A673 (cell line): ENCODE results near the gene FTCDNL1. TPM values are rescaled to one million over a fixed set of nuclear protein-coding genes. Genes with fewer than 3 reads are reported as not detected.

ENCODE experiments used
- BruUV-seq: library from RNA; stranded (reverse); fragments of 400-500 nt; replicated peaks from 2 replicates; lab custom pipeline; 2021; lab: Mats Ljungman, UMichigan
- CTCF ChIA-PET: fragments of 300-600 bp; sonication (Branson Sonifier 250); formaldehyde crosslinking; loops from one replicate; lab custom pipeline; 2022; ENCODE audit warnings: antibody characterized with exemption; lab: Charles Lee
- POLR2A ChIA-PET: fragments of 300-600 bp; sonication (Branson Sonifier 250); formaldehyde crosslinking; loops from one replicate; lab custom pipeline; 2022; ENCODE audit warnings: antibody characterized with exemption; ENCODE audit not compliant: low non-redundant PET; lab: Charles Lee
- DNase-seq: peaks from one replicate; pipeline ENCODE4 v3.0.0-alpha.2; 2015; ENCODE audit warnings: low spot score
- H3K27ac ChIP-seq: fragments of 200-600 bp; sonication (generic); 2 replicates; pipeline ENCODE4 v1.5.1; 2016; ENCODE audit warnings: mixed run types, low read depth, mild to moderate bottlenecking, mixed read lengths, antibody characterized with exemption, low read length; ENCODE audit not compliant: poor library complexity, severe bottlenecking
- H3K27me3 ChIP-seq: fragments of 200-600 bp; sonication (generic); replicated peaks from 2 replicates; pipeline ENCODE4 v1.6.1; 2017; ENCODE audit warnings: mixed run types, low read depth, mild to moderate bottlenecking, mixed read lengths, antibody characterized with exemption, low read length; ENCODE audit not compliant: insufficient read depth, poor library complexity
- H3K36me3 ChIP-seq: fragments of 200-600 bp; sonication (generic); 2 replicates; pipeline ENCODE4 v1.6.1; 2016; ENCODE audit warnings: mixed run types, mild to moderate bottlenecking, mixed read lengths, antibody characterized with exemption, low read length; ENCODE audit not compliant: insufficient read depth, poor library complexity, severe bottlenecking
- H3K4me1 ChIP-seq: fragments of 200-600 bp; sonication (generic); 2 replicates; pipeline ENCODE4 v1.6.1; 2017; ENCODE audit warnings: mixed run types, mild to moderate bottlenecking, mixed read lengths, antibody characterized with exemption, low read length; ENCODE audit not compliant: insufficient read depth, poor library complexity, severe bottlenecking
- H3K4me3 ChIP-seq: fragments of 200-600 bp; sonication (generic); 2 replicates; pipeline ENCODE4 v1.5.1; 2016; ENCODE audit warnings: low read depth, mixed run types, mild to moderate bottlenecking, mixed read lengths, low read length; ENCODE audit not compliant: poor library complexity, severe bottlenecking
- H3K9me3 ChIP-seq: fragments of 200-600 bp; sonication (generic); 2 replicates; pipeline ENCODE4 v1.6.1; 2016; ENCODE audit warnings: mixed run types, low read depth, mild to moderate bottlenecking, mixed read lengths, antibody characterized with exemption, low read length; ENCODE audit not compliant: poor library complexity, severe bottlenecking
- EZH2 ChIP-seq: fragments of 200-600 bp; sonication (generic); IDR thresholded peaks from 2 replicates; pipeline ENCODE4 v1.6.1; 2017; ENCODE audit warnings: borderline replicate concordance, low read depth, mild to moderate bottlenecking, mixed read lengths, antibody characterized with exemption, low read length; ENCODE audit not compliant: poor library complexity, severe bottlenecking
- intact Hi-C: fragments of 100-400 bp; cut with micrococcal nuclease; formaldehyde crosslinking; loops from one replicate; pipeline ENCODE4 v1.10.0; 2022; ENCODE audit not compliant: unreplicated experiment
- total RNA-seq: library from RNA; stranded (reverse); gene quantifications from 2 replicates; pipeline ENCODE4 v1.2.3, GENCODE V29; 2021
- TF ChIP-seq, protein P1 (sequence below): fragments of 300-800, 200-600 bp; sonication (generic); conservative IDR thresholded peaks from 2 replicates; pipeline ENCODE4 v1.5.1; 2017; ENCODE audit warnings: low read depth, mild to moderate bottlenecking, antibody characterized with exemption, low read length, moderate library complexity, mixed read lengths

FTCDNL1 gene
- total RNA-seq, 1 experiment from 2014 or later: 0.88 TPM

DNA sequence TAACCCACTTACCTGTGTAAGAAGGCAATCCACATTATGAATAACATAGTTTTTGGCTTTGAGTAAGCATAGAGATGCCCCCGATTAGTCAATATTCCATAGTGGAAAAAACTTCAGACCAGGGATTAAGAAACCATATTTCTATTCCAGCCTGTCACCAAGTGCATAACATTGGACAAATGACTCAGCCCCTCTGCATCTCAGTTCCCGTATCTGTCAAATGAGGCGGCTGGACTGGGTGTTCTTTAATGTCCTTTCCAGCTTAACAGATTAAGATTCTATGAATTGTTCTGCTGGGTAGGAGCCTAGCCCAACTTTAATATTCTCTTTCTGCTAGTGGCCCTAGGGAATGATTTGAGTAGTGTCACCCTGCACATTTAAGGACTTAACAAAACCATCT lies 11.8 kb upstream of the FTCDNL1 start:
- no TSS peak for BruUV-seq
- H3K27ac ChIP-seq: no peak overlapping the region
- intact Hi-C loops: loop anchor here (5.0 to 10.0 kb wide), 3 partner anchors 260 to 1550 kb away; no protein-coding TSS in a partner anchor
- H3K9me3 ChIP-seq: no peaks in the 10 kb centered on the region
- no peak overlapping the region for H3K4me3 ChIP-seq
- no peaks in the 10 kb centered on the region for H3K36me3 ChIP-seq
- CTCF ChIA-PET: no interaction called here
- POLR2A ChIA-PET: no interaction called here
- no peak for TF ChIP-seq EZH2
- TF ChIP-seq, protein P1, sequence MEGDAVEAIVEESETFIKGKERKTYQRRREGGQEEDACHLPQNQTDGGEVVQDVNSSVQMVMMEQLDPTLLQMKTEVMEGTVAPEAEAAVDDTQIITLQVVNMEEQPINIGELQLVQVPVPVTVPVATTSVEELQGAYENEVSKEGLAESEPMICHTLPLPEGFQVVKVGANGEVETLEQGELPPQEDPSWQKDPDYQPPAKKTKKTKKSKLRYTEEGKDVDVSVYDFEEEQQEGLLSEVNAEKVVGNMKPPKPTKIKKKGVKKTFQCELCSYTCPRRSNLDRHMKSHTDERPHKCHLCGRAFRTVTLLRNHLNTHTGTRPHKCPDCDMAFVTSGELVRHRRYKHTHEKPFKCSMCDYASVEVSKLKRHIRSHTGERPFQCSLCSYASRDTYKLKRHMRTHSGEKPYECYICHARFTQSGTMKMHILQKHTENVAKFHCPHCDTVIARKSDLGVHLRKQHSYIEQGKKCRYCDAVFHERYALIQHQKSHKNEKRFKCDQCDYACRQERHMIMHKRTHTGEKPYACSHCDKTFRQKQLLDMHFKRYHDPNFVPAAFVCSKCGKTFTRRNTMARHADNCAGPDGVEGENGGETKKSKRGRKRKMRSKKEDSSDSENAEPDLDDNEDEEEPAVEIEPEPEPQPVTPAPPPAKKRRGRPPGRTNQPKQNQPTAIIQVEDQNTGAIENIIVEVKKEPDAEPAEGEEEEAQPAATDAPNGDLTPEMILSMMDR: no peak
- no peaks in the 10 kb centered on the region for H3K27me3 ChIP-seq
- DNase-seq: no peak
- peaks cover 5% of the 10 kb centered on the region for H3K4me1 ChIP-seq

DNA sequence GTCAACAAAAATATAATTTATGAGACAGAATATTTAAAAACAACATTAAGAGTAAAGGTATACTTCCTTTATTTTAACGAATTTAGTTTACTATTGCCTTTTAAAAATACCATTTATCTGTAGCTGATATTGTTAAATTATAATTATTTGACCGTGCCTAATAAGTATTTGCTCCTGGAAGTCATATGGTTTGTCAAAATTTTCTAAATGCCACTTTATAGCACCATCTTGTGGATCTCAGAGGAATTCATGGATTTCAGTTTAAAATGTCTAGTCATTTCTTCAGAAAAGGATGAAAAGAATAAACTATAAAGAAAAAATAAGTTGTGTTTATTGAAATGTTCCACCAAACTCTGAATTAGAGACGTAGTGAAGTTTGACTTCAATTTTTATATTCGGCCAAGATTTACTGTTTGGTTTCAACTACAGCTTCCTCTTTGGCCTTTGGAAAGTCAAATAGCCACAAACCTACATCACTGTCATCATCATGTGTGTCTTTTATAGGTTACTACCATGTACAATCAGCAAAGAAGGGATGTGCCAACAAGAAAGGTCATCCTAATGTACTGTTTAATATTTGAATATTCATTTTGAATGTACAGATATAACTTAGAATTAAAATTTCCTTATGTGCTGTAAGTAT lies 10.3 kb upstream of the FTCDNL1 start:
- POLR2A ChIA-PET: no interaction called here
- CTCF ChIA-PET: interaction anchor here (1.2 kb wide), 1 partner anchor 373 kb away, joined by 3 read pairs; no protein-coding TSS in a partner anchor

DNA sequence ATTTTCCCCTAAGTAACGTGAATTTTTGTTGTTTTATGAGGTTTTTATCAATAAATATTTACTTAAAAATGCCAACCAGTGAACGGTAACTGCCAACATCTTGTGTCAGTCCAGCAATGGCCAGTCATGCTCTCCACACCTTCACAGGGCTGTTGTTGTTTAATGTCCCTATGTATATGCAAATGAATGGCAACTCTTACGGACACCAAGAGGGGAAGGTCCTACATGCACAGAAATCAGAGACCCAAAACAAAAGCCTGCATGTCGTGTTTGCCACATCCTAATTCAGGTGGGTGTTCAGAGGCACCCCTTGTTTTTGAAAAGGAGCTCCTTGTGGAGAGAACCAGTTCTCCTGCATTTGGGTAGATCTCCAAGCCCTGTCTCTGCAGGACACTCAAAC lies 4.8 kb upstream of the FTCDNL1 start:
- no peaks in the 10 kb centered on the region for H3K9me3 ChIP-seq
- CTCF ChIA-PET: no interaction called here
- H3K27ac ChIP-seq: no peak overlapping the region
- no peak for DNase-seq
- no peak for TF ChIP-seq EZH2
- TF ChIP-seq, protein P1: no peak
- peaks cover 7% of the 10 kb centered on the region for H3K27me3 ChIP-seq
- intact Hi-C loops: no loop called here
- H3K4me3 ChIP-seq: no peak overlapping the region
- no peaks in the 10 kb centered on the region for H3K36me3 ChIP-seq
- no TSS peak for BruUV-seq
- H3K4me1 ChIP-seq: peaks cover 11% of the 10 kb centered on the region
- POLR2A ChIA-PET: no interaction called here

More for the DNA sequence above, 10.3 kb upstream of the FTCDNL1 start:
- no peaks in the 10 kb centered on the region for H3K9me3 ChIP-seq
- peaks cover 5% of the 10 kb centered on the region for H3K4me1 ChIP-seq
- no TSS peak for BruUV-seq
- no peaks in the 10 kb centered on the region for H3K27me3 ChIP-seq
- H3K36me3 ChIP-seq: no peaks in the 10 kb centered on the region
- intact Hi-C loops: loop anchor here (2.0 to 10.0 kb wide), 4 partner anchors 156 to 1549 kb away; no protein-coding TSS in a partner anchor
- no peak overlapping the region for H3K27ac ChIP-seq
- H3K4me3 ChIP-seq: no peak overlapping the region
- TF ChIP-seq EZH2: no peak
- TF ChIP-seq, protein P1: peak; percentile 78
- DNase-seq: peak; percentile 36
